Pancreas (tissue), 10 donors: ENCODE data around the gene CAPN8. TPM values are rescaled to one million over a fixed set of nuclear protein-coding genes. Genes with fewer than 3 reads are reported as not detected.

Experiments used
- ATAC-seq, 4 donors: fragments of 200-7000 bp; cut with Tn5 transposase; one replicate each; pipeline versions ENCODE4 v1.8.0 to v1.9.1; 2020; ENCODE audit warnings: mild to moderate bottlenecking in 4 of 4, moderate library complexity in 4 of 4
- DNase-seq, 6 donors: peaks; one replicate each; pipeline ENCODE4 v3.0.0-alpha.2; 2020
- FAIRE-seq: peaks from 2 replicates; lab custom pipeline; 2012; peaks lifted over from hg19 to GRCh38; lab: Jason Lieb, UNC
- H3K27ac ChIP-seq, 4 donors: fragments of 200-600 bp; sonication (generic); 1 replicate in 3 of 4; 2 replicates in 1 of 4; pipeline versions ENCODE4 v1.5.0 to v1.8.0; 2020
- H3K27me3 ChIP-seq, 4 donors: fragments of 200-600 bp; one replicate each; pipeline ENCODE4 v1.8.0; 2021
- H3K36me3 ChIP-seq, 3 donors: fragments of 200-600 bp; sonication (generic) in 1 of 3; one replicate each; pipeline versions ENCODE4 v1.5.0 to v1.8.0; 2020 to 2021
- H3K4me1 ChIP-seq, 3 donors: fragments of 200-600 bp; one replicate each; pipeline ENCODE4 v1.8.0; 2021
- H3K4me3 ChIP-seq, 4 donors: fragments of 200-600 bp; sonication (generic) in 2 of 4; one replicate each; pipeline versions ENCODE4 v1.5.0 to v1.8.0; 2020 to 2021
- H3K9me3 ChIP-seq, 4 donors: fragments of 200-600 bp; one replicate each; pipeline ENCODE4 v1.8.0; 2021
- CTCF ChIP-seq, 4 donors: fragments of 200-600 bp; sonication (generic) in 3 of 4; IDR thresholded peaks; one replicate each; pipeline versions ENCODE4 v1.5.0 to v1.8.0; 2021; ENCODE audit warnings: antibody characterized with exemption in 4 of 4
- WGBS, 2 donors: extraction: QIAGEN DNeasy Blood & Tissue Kit; methylation state at CpG; one replicate each; pipeline ENCODE4 v1.1.7; 2013; 5-methylcytosine and 5-hydroxymethylcytosine counted together
- intact Hi-C, 3 donors: fragments of 100-400 bp; cut with DNase I; formaldehyde crosslinking; loops; one replicate each; pipeline versions ENCODE4 v1.11.1 to v1.14.2; 2022
- polyA plus RNA-seq, 2 donors: library from polyadenylated mRNA; stranded (reverse); fragments of 200-250 nt; gene quantifications; one replicate each; pipeline ENCODE4 v1.2.3, GENCODE V29; 2013
- total RNA-seq, 6 donors: library from RNA; stranded (reverse); fragmentation: NEBNext Ultra II Directional in 4 of 6; extraction: Animal tissue kit (Norgen Biotek cat#: 25700) in 4 of 6; gene quantifications; one replicate each; pipeline versions ENCODE4 v1.2.1 to v1.2.4, GENCODE V29; 2021 to 2023
- donor health status: healthy with polysubstance abuse.
- donor health status: DM: no; HTN: no; CAD: no; lungs with moderate emphysema.
- donor health status: DM: no; HTN: no; CAD: no.
- donor health status: control.
- donor health status: control.
- donor health status: Bipolar disorder and iron deficiency.
- donor health status: DM: yes; HTN: yes; CAD: no.
- donor health status: DM: no; HTN: no; CAD: no.
- donor health status: DM: no; HTN: no; CAD: no.
- donor health status: DM: yes; HTN: yes; CAD: no.

The CAPN8 gene
- total and polyA plus RNA-seq, 8 donors = 0.67 to 12.5 (median 1.9) TPM

- ATAC-seq (no peak), FAIRE-seq (no peak), DNase-seq (no peak)
- H3K27me3 ChIP-seq = no peaks in the 10 kb centered on the region
- H3K27ac ChIP-seq = no peak overlapping the region
- intact Hi-C loops = no loop called here
- H3K9me3 ChIP-seq = no peaks in the 10 kb centered on the region
- H3K36me3 ChIP-seq = no peaks in the 10 kb centered on the region
- TF ChIP-seq CTCF (IDR thresholded peaks at IDR 0.05) = no peak
- H3K4me3 ChIP-seq = no peak overlapping the region
- 76 to 78% methylated on average over 7 of the region's 7 CpGs for WGBS, 2 donors
- H3K4me1 ChIP-seq = no peaks in the 10 kb centered on the region
Measured at GRCh38 chr1:223508796-223509195, 156.7 kb downstream of the CAPN8 start.

- 75 to 79% methylated on average over 4 of the region's 4 CpGs for WGBS, 2 donors
- Histone ChIP-seq H3K4me3 (no peak overlapping the region), H3K9me3 (no peaks in the 10 kb centered on the region), H3K36me3 (no peaks in the 10 kb centered on the region), H3K27ac (no peak overlapping the region), H3K4me1 (no peaks in the 10 kb centered on the region), H3K27me3 (no peaks in the 10 kb centered on the region)
- intact Hi-C loops = no loop called here
- no peak for FAIRE-seq
- TF ChIP-seq CTCF (IDR thresholded peaks at IDR 0.05) = no peak
- peak in 3 of 6 donors; percentile 11 to 39 (median 27) for DNase-seq
- ATAC-seq = peak in 3 of 4 donors; percentile 76 to 86 (median 78)
Measured at GRCh38 chr1:223504741-223505140, 160.8 kb downstream of the CAPN8 start.

GRCh38 chr1:223503348-223503747 lies 162.2 kb downstream of the CAPN8 start:
- H3K9me3 ChIP-seq = no peaks in the 10 kb centered on the region
- no peak for TF ChIP-seq CTCF (IDR thresholded peaks at IDR 0.05)
- H3K27me3 ChIP-seq = no peaks in the 10 kb centered on the region
- FAIRE-seq (no peak), DNase-seq (no peak), ATAC-seq (no peak)
- no peaks in the 10 kb centered on the region for H3K36me3 ChIP-seq
- no peaks in the 10 kb centered on the region for H3K4me1 ChIP-seq
- no peak overlapping the region for H3K27ac ChIP-seq
- intact Hi-C loops = no loop called here
- 81 to 85% methylated on average over 4 of the region's 4 CpGs for WGBS, 2 donors
- no peak overlapping the region for H3K4me3 ChIP-seq

GRCh38 chr1:223500560-223501425 lies 164.7 kb downstream of the CAPN8 start:
- TF ChIP-seq CTCF (IDR thresholded peaks at IDR 0.05) = no peak
- DNase-seq (no peak), FAIRE-seq (no peak), ATAC-seq (peak in 3 of 4 donors; percentile 46 to 70 (median 66))
- no peaks in the 10 kb centered on the region for H3K27me3 ChIP-seq
- no peak overlapping the region for H3K27ac ChIP-seq
- intact Hi-C loops = no loop called here
- H3K9me3 ChIP-seq = no peaks in the 10 kb centered on the region
- no peaks in the 10 kb centered on the region for H3K36me3 ChIP-seq
- H3K4me3 ChIP-seq = no peak overlapping the region
- WGBS, 2 donors = 75 to 79% methylated on average over 11 of the region's 11 CpGs
- no peaks in the 10 kb centered on the region for H3K4me1 ChIP-seq

- H3K4me1 ChIP-seq = no peaks in the 10 kb centered on the region
- no peaks in the 10 kb centered on the region for H3K36me3 ChIP-seq
- WGBS, 2 donors = 87 to 93% methylated on average over 6 of the region's 6 CpGs
- no peak for DNase-seq
- TF ChIP-seq CTCF (IDR thresholded peaks at IDR 0.05) = no peak
- H3K4me3 ChIP-seq = no peak overlapping the region
- H3K9me3 ChIP-seq = no peaks in the 10 kb centered on the region
- FAIRE-seq = no peak
- H3K27ac ChIP-seq = no peak overlapping the region
- intact Hi-C loops = no loop called here
- no peak for ATAC-seq
- H3K27me3 ChIP-seq = no peaks in the 10 kb centered on the region
Measured at GRCh38 chr1:223496883-223497282, 168.6 kb downstream of the CAPN8 start.
